Measurements from ENCODE around the gene PWWP2B. TPM values are rescaled to one million over a fixed set of nuclear protein-coding genes. Genes with fewer than 3 reads are reported as not detected.
A peak's percentile ranks its signal among the peaks of the same experiment; 100 is the strongest.
"Not testable (repeated sequence)": the region's sequence is repeated elsewhere in the genome, so short reads cannot be mapped to it uniquely, and the experiment has no call there.

PWWP2B gene
- total RNA-seq, 4 donors from 2014 or later, result 14.9 to 27.3 (median 16.7) TPM

GRCh38 chr10:132385389-132385667 lies 11.7 kb upstream of the PWWP2B start:
- no peaks in the 10 kb centered on the region for H3K27me3 ChIP-seq
- H3K36me3 ChIP-seq, result no peaks in the 10 kb centered on the region
- 36 to 52% methylated on average over 5 of the region's 5 CpGs for WGBS, 2 donors
- H3K27ac ChIP-seq, result no peak overlapping the region
- no peak for DNase-seq
- H3K4me3 ChIP-seq, result no peak overlapping the region
- intact Hi-C loops (cut with DNase I), result no loop called here
- H3K9me3 ChIP-seq, result peaks cover 0 to 7% (median 0%) of the 10 kb centered on the region in 3 donors
- H3K4me1 ChIP-seq, result peaks cover 4 to 35% (median 6%) of the 10 kb centered on the region in 3 donors
- TF ChIP-seq POLR2A (IDR thresholded peaks at IDR 0.05), result no peak
- TF ChIP-seq, protein P1, sequence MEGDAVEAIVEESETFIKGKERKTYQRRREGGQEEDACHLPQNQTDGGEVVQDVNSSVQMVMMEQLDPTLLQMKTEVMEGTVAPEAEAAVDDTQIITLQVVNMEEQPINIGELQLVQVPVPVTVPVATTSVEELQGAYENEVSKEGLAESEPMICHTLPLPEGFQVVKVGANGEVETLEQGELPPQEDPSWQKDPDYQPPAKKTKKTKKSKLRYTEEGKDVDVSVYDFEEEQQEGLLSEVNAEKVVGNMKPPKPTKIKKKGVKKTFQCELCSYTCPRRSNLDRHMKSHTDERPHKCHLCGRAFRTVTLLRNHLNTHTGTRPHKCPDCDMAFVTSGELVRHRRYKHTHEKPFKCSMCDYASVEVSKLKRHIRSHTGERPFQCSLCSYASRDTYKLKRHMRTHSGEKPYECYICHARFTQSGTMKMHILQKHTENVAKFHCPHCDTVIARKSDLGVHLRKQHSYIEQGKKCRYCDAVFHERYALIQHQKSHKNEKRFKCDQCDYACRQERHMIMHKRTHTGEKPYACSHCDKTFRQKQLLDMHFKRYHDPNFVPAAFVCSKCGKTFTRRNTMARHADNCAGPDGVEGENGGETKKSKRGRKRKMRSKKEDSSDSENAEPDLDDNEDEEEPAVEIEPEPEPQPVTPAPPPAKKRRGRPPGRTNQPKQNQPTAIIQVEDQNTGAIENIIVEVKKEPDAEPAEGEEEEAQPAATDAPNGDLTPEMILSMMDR (IDR thresholded peaks at IDR 0.05), result no peak

GRCh38 chr10:132385721-132386418 lies 11.1 kb upstream of the PWWP2B start:
- no peak overlapping the region for H3K27ac ChIP-seq
- DNase-seq, result no peak
- peaks cover 0 to 7% (median 0%) of the 10 kb centered on the region in 3 donors for H3K9me3 ChIP-seq
- no peaks in the 10 kb centered on the region for H3K36me3 ChIP-seq
- H3K27me3 ChIP-seq, result no peaks in the 10 kb centered on the region
- H3K4me3 ChIP-seq, result no peak overlapping the region
- intact Hi-C loops (cut with DNase I), result no loop called here
- WGBS, 2 donors, result 89 to 95% methylated on average over 3 to 7 of the region's 18 CpGs
- TF ChIP-seq, protein P1 (IDR thresholded peaks at IDR 0.05), result no peak
- no peak for TF ChIP-seq POLR2A (IDR thresholded peaks at IDR 0.05)
- H3K4me1 ChIP-seq, result peaks cover 4 to 35% (median 6%) of the 10 kb centered on the region in 3 donors

GRCh38 chr10:132386419-132386831 lies 10.6 kb upstream of the PWWP2B start:
- H3K36me3 ChIP-seq, result no peaks in the 10 kb centered on the region
- no peaks in the 10 kb centered on the region for H3K27me3 ChIP-seq
- WGBS, 2 donors, result 72% methylated on average over 5 of the region's 9 CpGs; no CpG with 5 or more reads in 1 of the 2 donors
- no peak overlapping the region for H3K27ac ChIP-seq
- DNase-seq, result no peak
- peaks cover 0 to 1% (median 0%) of the 10 kb centered on the region in 3 donors for H3K9me3 ChIP-seq
- H3K4me3 ChIP-seq, result no peak overlapping the region
- peaks cover 4 to 32% (median 6%) of the 10 kb centered on the region in 3 donors for H3K4me1 ChIP-seq
- TF ChIP-seq, protein P1 (IDR thresholded peaks at IDR 0.05), result no peak
- no peak for TF ChIP-seq POLR2A (IDR thresholded peaks at IDR 0.05)
- intact Hi-C loops (cut with DNase I), result no loop called here

- WGBS, 2 donors, result no CpG with 5 or more reads among the region's 1 CpG
- not testable (repeated sequence) for H3K27ac ChIP-seq
These were observed 10.1 kb upstream of the PWWP2B start for GRCh38 chr10:132386896-132387295.

GRCh38 chr10:132387764-132388210 lies 9.2 kb upstream of the PWWP2B start:
- Histone ChIP-seq H3K4me3 (peak overlapping the region in 2 of 4 donors; percentile 13 to 43), H3K27me3 (no peaks in the 10 kb centered on the region), H3K27ac (peak overlapping the region in 3 of 4 donors; percentile 22 to 35 (median 25)), H3K4me1 (peaks cover 4 to 23% (median 6%) of the 10 kb centered on the region in 3 donors), H3K9me3 (no peaks in the 10 kb centered on the region), H3K36me3 (no peaks in the 10 kb centered on the region)
- TF ChIP-seq POLR2A (IDR thresholded peaks at IDR 0.05), result no peak
- TF ChIP-seq, protein P1 (IDR thresholded peaks at IDR 0.05), result peak; percentile 59 to 76 (median 70)
- 0% methylated on average over 8 of the region's 26 CpGs; no CpG with 5 or more reads in 1 of the 2 donors for WGBS, 2 donors
- DNase-seq, result no peak
- intact Hi-C loops (cut with DNase I), result no loop called here

More at GRCh38 chr10:132386896-132387295, 10.1 kb upstream of the PWWP2B start:
- H3K4me1 ChIP-seq, result peaks cover 4 to 28% (median 6%) of the 10 kb centered on the region in 3 donors
- H3K36me3 ChIP-seq; intact Hi-C loops (cut with DNase I); H3K4me3 ChIP-seq; H3K9me3 ChIP-seq; H3K27me3 ChIP-seq; DNase-seq: not testable (repeated sequence)

Data from esophagus squamous epithelium (tissue), 5 donors.